ENCODE results near the gene DCP1B.

Gene DCP1B

GRCh38 chr12:2016862-2017545, 12.7 kb upstream of the DCP1B start:
- no peak for DNase-seq

DNA sequence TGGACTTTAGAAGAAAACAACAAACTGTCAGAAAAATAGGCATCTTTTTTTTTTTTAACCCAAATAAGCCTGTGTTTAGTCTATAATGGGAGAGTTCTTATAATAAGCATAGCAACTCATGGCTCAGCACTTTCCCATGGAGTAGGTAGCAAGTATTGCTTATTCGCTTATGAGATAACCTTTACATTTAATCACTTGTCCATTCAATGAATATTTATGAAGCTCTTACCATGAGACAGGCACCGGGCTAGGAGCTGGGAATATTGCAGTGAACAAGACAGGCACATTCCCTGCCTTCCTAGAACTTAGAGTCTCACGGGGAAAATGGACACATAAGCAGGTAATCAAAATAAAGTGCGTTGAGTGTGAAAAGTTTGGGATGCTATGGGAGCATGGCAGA, 10.0 kb upstream of the DCP1B start:
- DNase-seq: no peak

DNA sequence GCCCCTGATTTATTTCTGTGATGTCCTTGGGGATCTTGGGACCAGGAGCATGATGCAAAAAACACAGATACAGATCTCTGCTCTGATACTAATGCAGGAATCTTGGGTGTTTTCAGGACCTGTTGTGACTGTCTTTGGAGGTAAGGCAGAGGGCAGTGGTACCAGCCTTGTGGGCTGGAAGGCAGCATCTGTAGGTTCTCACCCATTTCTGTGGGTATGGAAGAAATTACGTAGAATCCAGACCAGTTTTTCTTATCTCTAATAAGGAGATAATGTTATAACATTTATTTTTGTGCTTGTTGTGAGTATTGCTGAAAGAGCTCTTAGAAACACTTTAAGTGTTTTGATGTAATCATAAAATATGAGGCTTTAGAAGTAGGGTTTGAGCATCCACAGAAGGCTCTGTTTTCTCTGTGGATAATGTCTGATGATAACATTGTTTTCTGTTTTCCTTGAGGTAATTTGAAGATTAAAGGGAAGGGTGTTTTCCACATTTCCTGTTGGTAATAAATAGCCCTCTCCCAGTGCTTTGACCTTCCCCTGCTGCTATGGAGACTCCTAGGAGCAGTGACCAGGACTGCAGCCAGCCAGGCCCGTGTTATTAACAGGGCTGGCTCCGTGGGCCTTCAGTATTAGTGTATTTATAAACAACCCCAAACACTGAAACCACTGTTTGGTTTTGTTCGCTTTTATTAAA, 9.4 kb upstream of the DCP1B start:
- no peak for DNase-seq

DNA sequence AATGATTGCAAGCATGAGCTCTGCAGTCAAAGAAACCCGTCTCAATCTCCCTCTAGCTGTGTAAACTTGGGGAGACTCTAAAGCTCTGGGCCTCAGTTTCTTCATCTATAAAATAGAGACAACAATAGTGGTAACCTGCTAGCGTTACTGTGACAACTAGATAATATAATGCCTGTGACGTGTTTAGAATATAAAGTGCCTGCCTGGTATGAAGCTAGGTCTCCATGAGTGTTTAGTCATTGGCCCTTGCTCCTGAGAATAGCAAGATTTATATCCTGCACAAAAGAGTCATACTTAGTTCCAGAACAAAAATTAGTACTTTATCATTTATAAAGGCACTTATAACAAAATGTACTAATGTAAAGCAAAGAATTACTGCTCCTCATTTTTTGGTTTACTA, 8.8 kb upstream of the DCP1B start:
- no peak for DNase-seq

DNA sequence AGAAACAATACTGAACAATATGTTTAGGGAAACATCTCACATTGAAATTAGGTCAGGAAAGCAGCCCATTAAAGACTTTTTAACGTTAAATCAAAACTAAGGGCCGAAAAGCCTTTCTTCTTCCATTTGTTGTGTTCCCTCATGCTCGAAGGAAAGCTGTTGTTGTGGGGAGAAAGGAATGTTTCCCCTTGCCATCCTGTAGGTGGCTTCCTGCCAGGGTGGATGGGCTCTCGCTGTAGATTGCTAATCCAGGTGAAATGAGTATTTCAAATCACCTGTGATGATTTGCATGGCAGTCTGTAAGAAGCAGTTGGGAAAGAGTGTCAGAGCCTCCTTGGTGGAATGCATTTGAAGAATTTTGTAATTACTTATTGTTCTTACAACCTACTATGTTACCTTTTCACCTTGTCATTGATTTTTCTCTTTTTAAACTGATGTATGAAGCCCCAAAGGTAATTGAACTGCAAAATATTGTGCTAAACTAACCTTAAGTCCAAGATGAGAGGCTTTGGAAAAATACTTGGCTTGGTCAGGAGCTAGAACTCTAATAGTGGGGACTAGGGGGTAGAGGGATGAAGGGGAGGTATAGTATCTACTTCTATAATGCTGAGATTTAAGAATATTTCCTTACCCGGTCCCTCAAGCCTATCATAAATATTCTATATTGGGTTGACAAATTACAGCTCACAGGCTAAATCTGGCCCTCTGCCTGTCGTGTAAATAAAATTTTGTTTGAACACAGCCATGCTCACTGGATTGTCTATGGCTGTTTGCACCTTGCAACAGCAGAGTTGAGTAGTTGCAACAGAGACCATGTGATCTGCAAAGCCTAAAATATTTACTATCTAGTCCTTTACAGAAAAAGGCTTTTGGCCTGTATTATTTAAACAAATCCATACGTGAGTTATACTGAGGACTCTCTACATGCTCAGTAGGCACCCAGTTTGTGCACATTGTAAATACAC, 7.7 kb upstream of the DCP1B start:
- no peak for DNase-seq

DNA sequence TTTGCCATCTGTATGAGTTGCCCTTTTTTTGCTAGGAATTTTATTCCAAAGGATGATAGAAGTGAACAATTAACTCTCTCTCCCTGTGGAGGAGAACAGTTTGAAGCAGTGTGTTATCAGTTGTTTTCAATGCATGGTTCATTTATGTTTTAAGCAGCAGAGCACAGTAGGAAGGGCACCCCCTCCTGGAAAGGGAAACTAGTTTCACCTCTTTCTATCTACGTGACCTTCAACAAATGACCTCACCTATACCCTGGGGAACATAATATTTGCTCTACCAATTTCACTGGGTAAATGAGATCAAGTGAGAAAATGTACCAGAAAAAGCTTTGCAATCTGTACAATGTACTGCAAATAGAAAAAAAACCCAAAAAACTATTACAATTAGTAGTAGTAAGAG, 5.4 kb upstream of the DCP1B start:
- no peak for DNase-seq

- no peak for DNase-seq
These were observed 4.4 kb upstream of the DCP1B start for GRCh38 chr12:2008677-2009076.

GRCh38 chr12:2003676-2004112, 563 bp downstream of the DCP1B start:
- DNase-seq: no peak

GRCh38 chr12:1995205-1995896, 8.9 kb downstream of the DCP1B start:
- DNase-seq: no peak

DNA sequence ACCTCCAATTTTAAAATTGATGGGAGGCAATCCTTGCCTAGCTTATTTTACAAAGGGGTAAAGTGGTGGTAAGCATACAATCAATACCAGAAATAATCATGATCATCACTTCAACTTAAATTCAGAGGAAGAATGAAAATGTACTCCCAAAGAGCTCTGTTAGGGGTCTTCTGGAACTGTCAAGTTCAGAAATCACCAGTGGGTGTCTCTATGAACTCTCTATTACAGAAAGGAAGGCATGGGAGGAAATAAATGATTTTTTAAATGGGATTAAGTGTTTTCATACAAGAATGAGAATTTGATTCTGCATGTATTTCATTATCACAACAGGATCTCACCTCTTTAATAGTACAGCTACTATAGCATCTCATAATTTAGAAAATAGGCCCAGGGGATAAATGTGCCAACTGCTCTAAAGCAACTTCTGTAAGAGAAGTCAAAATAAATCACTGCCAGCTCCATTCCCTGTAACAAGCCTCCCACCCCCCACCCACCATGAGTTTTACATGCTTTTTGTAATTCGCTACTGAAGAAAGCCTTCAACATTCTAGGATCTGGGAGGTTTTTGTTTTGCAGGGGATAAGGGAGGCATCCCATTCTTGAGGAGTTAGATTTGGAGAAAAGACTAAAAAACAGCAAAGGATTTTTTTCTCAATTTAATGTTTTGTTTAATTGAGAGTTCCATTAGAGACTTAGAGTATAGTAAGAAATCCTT, 9.7 kb downstream of the DCP1B start:
- no peak for DNase-seq

DNA sequence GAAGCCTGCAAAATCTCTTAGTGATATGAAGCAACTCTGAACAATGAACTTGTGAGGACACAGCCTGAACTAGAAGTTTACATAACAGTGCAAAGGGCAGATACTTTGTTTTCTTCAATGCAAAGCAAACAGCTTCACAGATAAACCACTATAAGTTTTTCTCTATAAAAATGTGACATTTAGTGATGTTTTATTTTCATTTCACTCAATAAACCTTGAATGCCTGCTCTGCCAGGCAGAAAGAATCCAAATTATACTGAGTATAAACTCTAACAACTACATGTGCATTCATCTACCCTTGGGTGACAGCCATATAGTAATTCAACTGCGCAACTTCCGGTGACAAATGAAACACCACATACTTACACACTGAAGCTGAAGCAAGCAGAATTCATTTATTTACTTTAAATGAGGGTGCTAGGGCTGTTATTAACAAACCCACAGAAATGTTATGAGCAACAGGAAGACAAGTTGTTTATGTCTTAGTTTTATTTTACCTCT, 10.3 kb downstream of the DCP1B start:
- DNase-seq: no peak

DNA sequence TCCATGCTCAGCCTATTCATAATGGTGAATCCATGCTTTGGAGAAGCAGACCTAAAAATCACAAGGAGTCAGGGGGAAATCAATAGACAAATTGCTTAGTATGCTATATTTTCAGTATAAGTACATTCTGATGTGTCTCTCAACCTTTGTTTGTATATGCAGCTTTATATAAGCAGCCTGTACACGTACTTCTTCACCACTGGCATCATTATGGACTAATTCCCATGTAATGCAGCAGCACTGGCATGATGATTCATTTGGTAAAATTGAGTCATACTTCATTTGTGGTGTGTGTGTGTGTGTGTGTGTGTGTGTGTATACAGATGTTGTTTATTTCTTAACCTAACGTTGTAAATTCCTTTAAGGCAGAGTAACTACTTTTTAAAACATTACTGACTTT, 10.9 kb downstream of the DCP1B start:
- no peak for DNase-seq

- no peak for DNase-seq
These were observed 11.5 kb downstream of the DCP1B start for GRCh38 chr12:1992732-1993131.

DNA sequence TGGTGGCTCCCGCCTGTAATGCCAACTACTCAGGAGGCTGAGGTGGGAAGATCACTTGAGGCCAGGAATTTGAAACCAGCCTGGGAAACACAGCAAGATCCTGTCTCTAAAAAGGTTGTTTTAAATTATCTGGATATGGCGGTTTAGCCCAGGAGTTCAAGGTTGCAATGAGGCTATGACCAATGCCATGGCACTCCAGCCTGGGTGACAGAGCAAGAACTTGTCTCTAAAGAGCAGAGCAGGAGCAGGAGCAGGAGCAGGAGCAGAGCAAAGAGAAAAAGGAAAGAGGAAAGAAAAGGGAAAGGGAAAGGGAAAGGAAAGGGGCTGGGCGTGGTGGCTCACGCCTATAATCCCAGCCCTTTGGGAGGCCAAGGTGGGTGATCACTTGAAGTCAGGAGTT, 15.1 kb downstream of the DCP1B start:
- DNase-seq: no peak

DNA sequence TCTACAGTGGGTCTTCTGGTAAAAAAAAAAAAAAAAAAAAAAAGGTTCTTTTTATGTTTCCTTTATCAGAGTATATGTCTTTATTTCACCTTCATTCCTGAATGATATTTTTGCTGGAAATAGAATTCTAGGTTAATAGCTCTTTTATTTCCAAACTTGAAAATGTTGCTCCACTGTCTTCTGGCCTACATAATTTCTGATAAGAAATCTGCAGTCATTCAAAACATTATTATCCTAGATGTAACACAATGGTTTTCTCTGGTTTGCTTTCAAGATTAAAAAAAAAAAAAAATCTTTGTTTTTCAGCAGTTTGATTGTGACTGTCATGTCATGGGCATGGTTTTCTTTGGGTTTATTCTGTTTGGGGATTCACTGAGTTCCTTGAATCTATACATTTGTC, 19.5 kb downstream of the DCP1B start:
- no peak for DNase-seq

- no peak for DNase-seq
These were observed 24.0 kb downstream of the DCP1B start for GRCh38 chr12:1980282-1980681.

DNA sequence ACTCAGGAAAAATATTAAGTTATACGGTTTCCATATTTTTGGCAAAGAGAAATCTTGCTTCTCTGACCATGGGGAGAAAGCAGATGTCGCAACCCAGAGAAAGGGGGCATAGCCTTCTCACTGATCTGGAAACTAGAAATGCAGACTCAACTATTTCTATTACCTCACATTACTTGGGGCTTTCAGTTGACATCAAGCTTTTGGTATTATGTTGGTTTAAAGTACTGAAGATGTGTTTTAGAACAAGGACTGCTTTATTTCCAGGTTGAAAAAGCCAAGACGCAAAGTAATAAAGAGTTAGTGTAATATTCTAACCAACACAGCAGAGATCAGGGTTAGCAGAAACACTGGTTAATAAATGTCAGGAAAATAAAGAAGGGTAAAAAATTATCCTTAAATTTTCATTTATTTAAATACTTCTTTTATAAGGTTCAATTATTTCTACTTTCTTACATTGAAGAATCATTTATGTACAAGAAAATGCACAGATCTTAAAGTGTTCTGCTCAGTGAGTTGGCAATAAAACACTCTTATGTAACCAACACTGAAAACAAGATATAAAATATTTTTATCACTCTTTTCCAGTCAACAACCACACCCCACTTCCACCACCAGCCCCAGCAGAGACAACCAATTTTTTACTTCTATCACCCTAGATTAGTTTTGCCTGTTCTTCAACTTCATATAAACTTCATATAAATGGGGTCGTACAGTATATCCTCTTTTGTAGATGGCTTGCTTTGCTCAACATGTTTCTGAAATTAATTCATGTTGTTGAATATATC, 26.0 kb downstream of the DCP1B start:
- no peak for DNase-seq

- DNase-seq: no peak
These were observed 26.7 kb downstream of the DCP1B start for GRCh38 chr12:1977588-1977987.

GRCh38 chr12:1977109-1977508, 27.1 kb downstream of the DCP1B start:
- DNase-seq: no peak

- DNase-seq: no peak
These were observed 29.4 kb downstream of the DCP1B start for GRCh38 chr12:1974812-1975211.

DNA sequence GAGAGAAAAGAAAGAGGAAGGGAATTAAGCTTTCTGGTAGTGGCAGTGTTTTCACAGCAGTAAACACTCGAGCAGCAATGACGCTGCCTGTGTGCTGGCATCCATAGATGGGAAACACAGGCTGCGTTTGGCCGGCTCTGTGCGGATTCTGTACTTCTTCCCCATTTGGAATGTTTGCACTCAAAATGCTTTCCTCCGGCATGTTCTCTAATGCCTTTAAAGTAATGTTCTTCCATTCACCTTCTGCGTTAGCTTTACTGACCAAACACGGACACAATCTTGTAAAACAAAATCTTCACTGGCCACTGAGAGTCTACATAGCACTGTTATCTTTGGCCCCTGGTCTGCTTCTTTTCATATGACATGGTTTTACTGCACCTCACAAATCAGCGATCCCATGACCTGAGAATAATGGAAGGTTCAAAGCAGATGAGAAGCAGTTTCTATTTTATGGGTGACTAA, 31.4 kb downstream of the DCP1B start:
- DNase-seq: no peak

Data from RPMI8226 (cell line).